ENCODE results near the gene DIRAS2.
A peak's percentile ranks its signal among the peaks of the same experiment; 100 is the strongest.
"Not testable (repeated sequence)": the region's sequence is repeated elsewhere in the genome, so short reads cannot be mapped to it uniquely, and the experiment has no call there.

DIRAS2 gene, protein sequence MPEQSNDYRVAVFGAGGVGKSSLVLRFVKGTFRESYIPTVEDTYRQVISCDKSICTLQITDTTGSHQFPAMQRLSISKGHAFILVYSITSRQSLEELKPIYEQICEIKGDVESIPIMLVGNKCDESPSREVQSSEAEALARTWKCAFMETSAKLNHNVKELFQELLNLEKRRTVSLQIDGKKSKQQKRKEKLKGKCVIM

GRCh38 chr9:90642570-90643539, at the start of gene DIRAS2:
TSS of gene DIRAS2 (minus strand) at chr9:90642824. CDS start at chr9:90613827, 28,997 bp downstream.
- DNase-seq (ENCODE audit: low read depth in 4 of 4, low spot score in 1 of 4) = peak in 2 of 4 experiments; percentile 17 to 23

GRCh38 chr9:90684736-90685135, 42.1 kb upstream of the DIRAS2 start:
- no peak for DNase-seq (ENCODE audit: low read depth in 4 of 4, low spot score in 1 of 4)

- DNase-seq (ENCODE audit: low read depth in 4 of 4, low spot score in 1 of 4) = no peak
Measured at GRCh38 chr9:90684106-90684505, 41.5 kb upstream of the DIRAS2 start.

DNA sequence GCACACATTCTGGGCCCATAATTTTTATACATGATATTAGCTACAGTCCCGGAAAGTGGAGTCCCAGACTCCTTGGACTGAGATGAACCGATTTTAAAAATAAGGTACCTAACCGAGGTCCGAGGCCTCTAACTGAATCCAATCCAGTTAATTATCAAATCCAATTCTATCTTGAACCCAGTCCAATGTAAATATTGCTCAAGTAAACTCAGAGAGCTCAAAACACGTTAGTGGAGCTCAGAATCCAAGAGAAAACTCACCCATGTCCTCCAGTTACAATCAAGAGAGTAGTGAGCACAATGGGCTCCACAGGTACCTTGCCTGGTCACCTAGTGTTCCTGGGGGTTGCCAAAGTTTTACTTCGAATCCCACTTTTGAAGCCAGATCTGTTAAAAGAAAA, 37.9 kb upstream of the DIRAS2 start:
- no peak for DNase-seq (ENCODE audit: low read depth in 4 of 4, low spot score in 1 of 4)

DNA sequence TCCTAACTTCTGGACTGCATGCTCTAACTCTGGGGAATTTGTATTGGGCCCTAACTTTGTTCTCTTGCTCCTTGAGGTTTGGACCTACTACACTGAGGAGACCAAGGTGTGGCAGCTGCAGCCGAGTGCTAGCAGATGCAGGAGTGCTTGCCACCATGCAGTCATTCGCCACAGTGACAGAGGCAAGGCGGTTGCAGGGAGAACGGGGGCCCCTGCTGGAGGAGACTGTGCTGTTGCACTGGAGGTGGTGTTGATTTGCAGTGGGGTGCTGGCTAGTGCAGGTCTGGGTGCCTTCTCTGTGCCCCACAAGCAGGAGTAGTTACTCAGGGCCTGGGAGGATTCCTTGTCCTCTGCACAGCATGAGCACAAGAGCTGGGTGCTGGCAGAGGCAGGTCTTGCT, 22.4 kb upstream of the DIRAS2 start:
- DNase-seq (ENCODE audit: low read depth in 4 of 4, low spot score in 1 of 4) = no peak

DNA sequence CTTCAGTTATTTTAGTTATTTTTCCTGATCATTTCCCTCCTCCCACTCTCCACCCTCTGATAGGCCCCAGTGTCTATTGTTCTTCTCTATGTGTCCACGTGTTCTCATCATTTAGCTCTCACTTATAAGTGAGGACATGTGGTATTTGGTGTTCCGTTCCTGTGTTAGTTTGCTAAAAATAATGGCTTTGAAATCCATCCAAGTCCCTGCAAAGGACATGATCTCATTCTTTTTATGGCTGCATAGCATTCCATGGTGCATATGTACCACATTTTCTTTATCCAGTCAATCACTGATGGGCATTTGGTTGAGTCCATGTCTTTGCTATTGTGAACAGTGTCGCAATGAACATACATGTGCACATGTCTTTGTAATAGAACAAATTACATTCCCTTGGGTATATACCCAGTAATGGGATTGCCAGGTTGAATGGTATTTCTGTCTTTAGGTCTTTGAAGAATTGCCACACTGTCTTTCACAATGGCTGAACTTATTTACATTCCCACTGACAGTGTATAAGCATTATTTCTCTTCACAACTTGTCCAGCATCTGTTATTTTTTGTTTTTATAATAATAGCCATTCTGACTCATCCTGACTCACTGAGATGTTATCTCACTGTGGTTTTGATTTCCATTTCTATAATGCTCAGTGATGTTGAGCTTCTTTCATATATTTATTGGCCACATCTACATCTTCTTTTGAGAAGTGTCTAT, 17.2 kb upstream of the DIRAS2 start:
- DNase-seq (ENCODE audit: low read depth in 4 of 4, low spot score in 1 of 4) = no peak

GRCh38 chr9:90658783-90659182, 16.2 kb upstream of the DIRAS2 start:
- DNase-seq (ENCODE audit: low read depth in 4 of 4, low spot score in 1 of 4) = no peak

- DNase-seq (ENCODE audit: low read depth in 4 of 4, low spot score in 1 of 4) = no peak
Measured at GRCh38 chr9:90658181-90658580, 15.6 kb upstream of the DIRAS2 start.

DNA sequence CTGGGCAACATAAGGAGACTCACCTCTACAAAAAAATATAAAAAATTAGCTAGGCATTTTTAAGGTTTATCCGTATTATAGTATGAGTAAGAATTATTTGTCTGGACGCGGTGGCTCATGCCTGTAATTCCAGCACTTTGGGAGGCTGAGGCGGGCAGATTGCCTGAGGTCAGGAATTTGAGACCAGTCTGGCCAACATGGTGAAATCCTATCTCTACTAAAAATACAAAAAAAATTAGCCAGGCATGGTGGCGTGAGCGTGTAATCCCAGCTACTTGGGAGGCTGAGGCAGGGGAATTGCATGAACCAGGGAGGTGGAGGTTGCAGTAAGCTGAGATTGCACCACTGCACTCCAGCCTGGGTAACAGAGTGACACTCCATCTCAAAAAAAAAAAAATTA, 14.3 kb upstream of the DIRAS2 start:
- DNase-seq (ENCODE audit: low read depth in 4 of 4, low spot score in 1 of 4) = not testable (repeated sequence)

GRCh38 chr9:90651246-90651645, 8.6 kb upstream of the DIRAS2 start:
- no peak for DNase-seq (ENCODE audit: low read depth in 4 of 4, low spot score in 1 of 4)

DNA sequence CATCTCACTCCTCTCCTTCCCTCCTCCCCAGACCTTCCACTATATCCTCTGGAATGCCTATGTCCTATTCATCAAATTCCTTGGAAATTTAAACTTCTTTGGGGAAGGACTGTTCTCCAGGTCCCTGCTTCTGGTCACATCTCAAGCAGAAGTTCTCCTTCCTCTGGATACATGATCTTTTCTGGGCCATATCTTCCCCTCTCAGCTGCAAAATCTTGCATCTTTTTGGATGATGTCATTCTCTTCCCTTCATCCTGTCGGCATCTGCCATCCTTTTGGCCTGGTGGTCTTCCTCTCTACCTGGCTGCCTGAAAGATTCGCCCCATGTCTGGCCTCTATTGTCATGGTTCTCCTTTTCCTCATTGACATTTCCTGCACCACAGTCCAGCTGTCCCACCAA, 5.2 kb upstream of the DIRAS2 start:
- no peak for DNase-seq (ENCODE audit: low read depth in 4 of 4, low spot score in 1 of 4)

- DNase-seq (ENCODE audit: low read depth in 4 of 4, low spot score in 1 of 4) = no peak
Measured at GRCh38 chr9:90645721-90646120, 3.1 kb upstream of the DIRAS2 start.

DNA sequence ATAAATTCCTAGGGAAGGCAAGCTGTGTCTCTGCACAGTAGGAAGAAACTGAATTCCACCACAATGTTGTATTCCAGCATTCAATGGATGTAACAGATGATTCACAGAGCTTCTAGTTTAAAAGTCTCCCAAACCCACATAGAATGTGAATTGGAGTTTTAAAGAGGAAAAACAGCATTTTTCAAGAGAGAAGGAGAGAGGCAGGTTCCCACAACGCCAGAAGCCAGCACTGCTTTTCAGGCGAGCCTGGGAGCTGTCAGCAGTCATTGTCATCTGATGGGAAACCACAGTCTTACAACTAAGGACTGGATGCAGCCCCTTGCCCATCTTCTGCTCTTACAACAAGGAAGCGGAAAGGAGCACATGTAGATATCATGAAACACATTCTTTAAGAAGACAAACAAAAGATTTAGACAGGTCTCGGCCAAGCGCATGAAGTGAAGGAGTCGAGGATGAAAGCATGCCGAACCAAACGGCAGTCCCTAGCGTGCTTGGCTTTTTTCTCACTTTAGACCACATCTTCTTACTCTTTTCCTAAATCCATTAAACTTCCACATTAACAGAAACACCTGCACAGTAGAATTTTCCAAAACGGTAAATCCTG, 638 bp downstream of the DIRAS2 start:
- no peak for DNase-seq (ENCODE audit: low read depth in 4 of 4, low spot score in 1 of 4)

- no peak for DNase-seq (ENCODE audit: low read depth in 4 of 4, low spot score in 1 of 4)
Measured at GRCh38 chr9:90641086-90641485, 1.5 kb downstream of the DIRAS2 start.

- no peak for DNase-seq (ENCODE audit: low read depth in 4 of 4, low spot score in 1 of 4)
Measured at GRCh38 chr9:90640361-90640760, 2.3 kb downstream of the DIRAS2 start.

DNA sequence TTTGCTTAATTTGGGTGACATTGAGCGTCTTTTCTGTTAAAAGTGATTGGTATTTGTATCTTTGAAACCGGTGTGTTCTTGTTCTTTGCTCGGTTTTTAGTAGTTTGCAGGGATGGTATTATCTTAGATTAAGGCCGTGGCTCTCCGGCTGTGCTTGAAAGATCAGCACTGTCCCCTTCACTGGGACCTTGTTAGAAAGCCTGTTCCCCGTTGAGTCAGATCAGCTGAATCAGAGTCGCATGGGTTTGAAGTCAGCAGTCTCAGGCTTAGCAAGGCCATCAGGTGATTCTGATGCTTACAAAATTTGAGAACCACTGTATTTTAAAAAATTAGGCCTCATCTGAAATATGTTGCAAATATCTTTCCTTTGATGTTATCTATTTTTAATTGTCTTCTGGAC, 5.0 kb downstream of the DIRAS2 start:
- DNase-seq (ENCODE audit: low read depth in 4 of 4, low spot score in 1 of 4) = no peak

DNA sequence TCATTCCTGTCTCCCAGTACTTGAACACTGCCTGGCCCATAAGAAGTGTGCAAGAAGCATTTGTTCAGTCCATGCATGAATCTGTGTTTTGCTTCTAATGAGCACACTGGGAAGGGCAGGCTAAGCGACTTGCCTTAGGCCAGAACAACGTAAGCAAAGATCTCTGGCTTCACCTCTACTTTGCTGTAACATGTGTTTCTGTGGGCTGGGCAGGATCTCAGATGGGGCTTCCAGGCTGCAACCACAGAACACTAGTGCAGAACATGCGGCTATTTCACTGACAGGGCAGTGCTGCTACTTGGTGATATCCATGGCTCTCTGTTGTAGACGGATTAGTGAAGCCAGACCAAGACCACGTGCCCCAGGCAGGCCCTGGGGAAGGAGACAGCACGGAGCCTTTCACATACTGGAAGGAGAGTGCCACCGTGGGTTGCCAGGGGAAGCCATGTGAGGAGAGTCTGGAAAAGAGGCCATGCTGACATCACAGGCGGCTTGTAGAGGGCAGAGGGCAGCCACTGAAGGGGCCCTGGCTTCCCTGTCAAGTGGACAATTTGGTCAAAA, 9.9 kb downstream of the DIRAS2 start:
- no peak for DNase-seq (ENCODE audit: low read depth in 4 of 4, low spot score in 1 of 4)

DNA sequence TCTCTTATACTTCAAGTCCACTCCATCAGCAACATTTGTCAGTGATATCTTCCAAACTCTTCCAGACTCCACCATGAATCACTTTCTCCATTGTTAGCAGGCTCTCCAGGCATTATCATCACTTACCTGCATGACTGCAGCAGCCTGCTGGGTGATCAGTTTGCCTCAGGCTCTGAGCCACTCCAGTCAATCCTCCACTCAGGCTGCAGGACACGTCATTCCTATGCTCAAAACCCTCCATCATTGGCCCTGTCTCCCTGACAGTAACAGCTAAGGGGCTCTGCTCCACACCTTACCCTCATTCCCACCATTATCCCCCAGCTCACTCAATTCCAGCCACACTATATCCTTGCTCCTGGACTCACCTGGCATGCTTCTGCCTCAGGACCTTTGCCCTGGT, 10.7 kb downstream of the DIRAS2 start:
- no peak for DNase-seq (ENCODE audit: low read depth in 4 of 4, low spot score in 1 of 4)

GRCh38 chr9:90629991-90630390, 12.6 kb downstream of the DIRAS2 start:
- no peak for DNase-seq (ENCODE audit: low read depth in 4 of 4, low spot score in 1 of 4)

GRCh38 chr9:90629354-90629753, 13.3 kb downstream of the DIRAS2 start:
- DNase-seq (ENCODE audit: low read depth in 4 of 4, low spot score in 1 of 4) = no peak

GRCh38 chr9:90616806-90617205, 25.8 kb downstream of the DIRAS2 start:
- no peak for DNase-seq (ENCODE audit: low read depth in 4 of 4, low spot score in 1 of 4)

Data from stimulated activated CD4-positive, alpha-beta T cell treated with anti-CD3 and anti-CD28 coated beads, Interleukin-1b, Interleukin-23, amount 100 ng/mL, for 24 hours (primary cell).